Suprapubic skin (tissue), 4 donors: ENCODE results near the gene AQP9.

Experiments
- EP300 ChIP-seq: sonication (generic); formaldehyde crosslinking; IDR thresholded peaks from one replicate; pipeline ENCODE4 v1.6.1; 2017; ENCODE audit warnings: antibody characterized with exemption
- POLR2A ChIP-seq, 2 donors: fragments of 450-650 bp; IDR thresholded peaks; one replicate each; pipeline ENCODE4 v1.6.1; 2017; ENCODE audit warnings: antibody characterized with exemption in 2 of 2, mild to moderate bottlenecking in 2 of 2, moderate library complexity in 2 of 2
- POLR2AphosphoS5 ChIP-seq, 3 donors: sonication (generic); formaldehyde crosslinking; IDR thresholded peaks; one replicate each; pipeline ENCODE4 v1.6.1; 2017; ENCODE audit warnings: antibody characterized with exemption in 3 of 3
- TF ChIP-seq, protein P1 (sequence below), 2 donors: fragments of 200-600 bp in 1 of 2; fragments of 450-650 bp in 1 of 2; sonication (generic) in 1 of 2; IDR thresholded peaks; one replicate each; pipeline ENCODE4 v1.5.1; 2016 to 2019; ENCODE audit warnings: antibody characterized with exemption in 2 of 2, mild to moderate bottlenecking in 1 of 2, moderate library complexity in 1 of 2

DNA sequence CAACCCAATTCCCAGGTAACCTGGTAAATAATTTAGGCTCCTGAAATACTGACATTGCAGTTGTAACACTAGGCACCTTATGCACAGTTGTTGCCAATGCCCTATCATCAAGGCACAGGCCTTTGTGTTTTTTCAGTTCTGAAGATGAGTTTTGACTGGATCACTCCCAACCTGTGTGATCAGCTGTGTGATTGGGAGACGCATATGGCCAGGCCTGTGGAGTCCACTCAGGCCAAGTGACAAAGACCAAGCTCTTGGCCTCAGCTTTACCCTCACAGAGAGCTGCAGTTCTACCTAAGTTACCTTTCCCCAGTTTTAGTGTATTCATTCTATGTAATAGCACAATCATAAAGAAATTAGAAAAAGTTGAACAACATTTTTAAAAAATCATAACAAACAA lies 19.2 kb upstream of the AQP9 start:
- TF ChIP-seq, protein P1, sequence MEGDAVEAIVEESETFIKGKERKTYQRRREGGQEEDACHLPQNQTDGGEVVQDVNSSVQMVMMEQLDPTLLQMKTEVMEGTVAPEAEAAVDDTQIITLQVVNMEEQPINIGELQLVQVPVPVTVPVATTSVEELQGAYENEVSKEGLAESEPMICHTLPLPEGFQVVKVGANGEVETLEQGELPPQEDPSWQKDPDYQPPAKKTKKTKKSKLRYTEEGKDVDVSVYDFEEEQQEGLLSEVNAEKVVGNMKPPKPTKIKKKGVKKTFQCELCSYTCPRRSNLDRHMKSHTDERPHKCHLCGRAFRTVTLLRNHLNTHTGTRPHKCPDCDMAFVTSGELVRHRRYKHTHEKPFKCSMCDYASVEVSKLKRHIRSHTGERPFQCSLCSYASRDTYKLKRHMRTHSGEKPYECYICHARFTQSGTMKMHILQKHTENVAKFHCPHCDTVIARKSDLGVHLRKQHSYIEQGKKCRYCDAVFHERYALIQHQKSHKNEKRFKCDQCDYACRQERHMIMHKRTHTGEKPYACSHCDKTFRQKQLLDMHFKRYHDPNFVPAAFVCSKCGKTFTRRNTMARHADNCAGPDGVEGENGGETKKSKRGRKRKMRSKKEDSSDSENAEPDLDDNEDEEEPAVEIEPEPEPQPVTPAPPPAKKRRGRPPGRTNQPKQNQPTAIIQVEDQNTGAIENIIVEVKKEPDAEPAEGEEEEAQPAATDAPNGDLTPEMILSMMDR (IDR thresholded peaks at IDR 0.05) = no peak
- TF ChIP-seq POLR2A (IDR thresholded peaks at IDR 0.05) = no peak
- TF ChIP-seq EP300 = no peak
- TF ChIP-seq POLR2AphosphoS5 (IDR thresholded peaks at IDR 0.05) = no peak
